HG03520 (cell line): Measurements from ENCODE around the gene SP9.

Experiments
- ATAC-seq: cut with Tn5 transposase; IDR thresholded peaks from one replicate; pipeline ENCODE4 v1.9.1; 2021; ENCODE audit warnings: mild to moderate bottlenecking, moderate library complexity; ENCODE audit not compliant: unreplicated experiment

SP9 gene

DNA sequence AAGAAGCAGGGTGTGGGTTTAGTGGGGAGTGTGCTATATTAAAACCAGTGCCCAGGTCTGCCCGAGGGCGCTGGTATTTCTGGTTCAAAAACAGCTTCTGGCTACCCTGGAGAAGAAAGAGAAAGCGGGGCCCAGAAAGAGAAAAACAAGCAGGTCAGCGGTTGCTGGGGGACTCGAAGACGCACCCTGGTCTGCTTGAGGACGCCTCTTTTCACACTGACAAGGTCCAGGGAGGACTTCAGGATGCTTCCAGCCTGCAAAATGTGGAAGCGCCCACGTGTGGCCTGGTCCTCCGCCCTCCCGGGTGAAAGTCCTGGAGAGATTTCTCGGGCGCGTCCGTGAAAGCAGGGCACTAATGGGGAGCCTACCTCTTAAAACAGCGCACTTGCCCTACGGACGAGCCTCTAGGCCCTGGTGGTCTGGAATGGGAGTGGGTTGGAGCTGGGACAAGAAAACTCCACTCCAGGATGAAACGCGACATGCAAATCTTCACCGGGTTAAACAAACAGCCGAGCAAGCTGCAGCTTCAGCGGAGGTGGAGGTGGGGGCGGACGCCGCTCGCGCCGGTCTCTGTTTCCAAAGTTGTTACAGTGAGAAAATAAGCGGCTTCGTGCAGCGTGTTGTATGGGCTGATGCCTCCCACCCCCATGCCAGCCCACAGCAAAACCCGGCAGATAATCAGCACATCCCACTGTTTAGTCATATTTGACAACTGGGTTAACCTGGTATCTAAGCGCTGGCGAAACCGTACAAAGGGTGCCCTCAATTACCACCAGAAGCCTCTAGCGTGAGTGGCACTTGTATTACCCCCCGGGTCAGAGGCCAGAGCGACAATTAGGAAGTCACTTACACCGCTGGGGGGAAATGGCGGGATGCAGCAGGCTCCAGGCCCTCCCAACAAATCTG is 1.1 kb upstream of the SP9 start:
- no peak for ATAC-seq

- no peak for ATAC-seq
Observed at GRCh38 chr2:174334278-174334715, 457 bp upstream of the SP9 start.

DNA sequence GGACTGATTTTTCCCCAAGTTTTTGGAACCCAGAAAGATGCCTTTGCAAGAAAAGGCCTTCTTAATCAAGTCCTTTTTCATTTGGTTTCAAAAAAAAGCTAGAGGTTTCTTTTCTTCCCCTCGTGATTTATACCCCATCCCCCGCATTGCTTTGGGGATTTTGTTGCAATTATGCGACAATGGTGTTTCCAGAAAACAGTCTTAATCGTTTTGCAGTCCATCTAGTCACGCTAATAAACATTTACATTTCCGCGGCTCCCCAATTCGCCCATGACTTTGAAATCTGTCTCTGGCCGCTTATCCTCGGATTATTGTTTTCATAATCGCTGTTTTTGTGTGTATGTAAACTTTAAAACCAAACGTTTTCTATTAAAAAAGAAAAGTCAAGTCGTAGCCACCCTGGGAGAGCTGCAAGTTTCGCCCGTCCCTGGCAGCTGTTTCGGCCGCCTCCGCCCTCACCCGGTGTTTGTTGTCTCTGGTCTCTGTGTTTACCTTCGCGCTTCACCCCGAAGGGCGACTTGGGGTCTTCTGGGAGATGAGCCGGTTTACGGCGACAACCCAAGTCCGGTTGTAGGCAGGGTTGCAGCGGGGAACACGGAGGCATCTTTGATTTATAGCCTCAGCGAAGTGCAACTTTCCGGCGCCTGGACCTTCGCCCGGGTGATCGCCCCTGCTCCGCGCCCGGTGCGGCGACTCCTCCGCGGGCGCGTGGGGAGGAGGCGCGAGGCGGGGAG is 667 bp downstream of the SP9 start:
- no peak for ATAC-seq

DNA sequence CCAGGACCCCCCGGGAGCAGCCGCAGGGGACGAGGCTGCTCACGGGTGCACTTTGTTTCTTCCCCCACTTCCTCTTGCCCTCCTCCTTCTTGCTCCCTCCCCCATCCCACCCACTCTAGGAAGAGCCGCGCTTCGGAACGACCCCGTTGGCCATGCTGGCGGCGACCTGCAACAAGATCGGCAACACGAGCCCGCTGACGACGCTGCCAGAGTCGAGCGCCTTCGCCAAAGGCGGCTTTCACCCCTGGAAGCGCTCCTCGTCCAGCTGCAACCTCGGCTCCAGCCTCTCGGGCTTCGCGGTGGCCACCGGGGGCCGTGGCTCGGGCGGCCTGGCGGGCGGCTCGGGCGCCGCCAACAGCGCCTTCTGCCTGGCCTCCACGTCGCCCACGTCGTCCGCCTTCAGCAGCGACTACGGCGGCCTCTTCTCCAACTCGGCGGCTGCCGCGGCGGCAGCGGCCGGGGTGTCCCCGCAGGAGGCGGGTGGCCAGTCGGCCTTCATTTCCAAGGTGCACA is 1.3 kb downstream of the SP9 start:
- no peak for ATAC-seq

- ATAC-seq, result no peak
Observed at GRCh38 chr2:174336501-174337336, 2.0 kb downstream of the SP9 start.

- no peak for ATAC-seq
Observed at GRCh38 chr2:174337337-174338146, 2.8 kb downstream of the SP9 start.

- no peak for ATAC-seq
Observed at GRCh38 chr2:174338147-174338605, 3.4 kb downstream of the SP9 start.

- ATAC-seq, result no peak
Observed at GRCh38 chr2:174338671-174339560, 4.2 kb downstream of the SP9 start.

- ATAC-seq, result no peak
Observed at GRCh38 chr2:174339561-174340399, 5.0 kb downstream of the SP9 start.

DNA sequence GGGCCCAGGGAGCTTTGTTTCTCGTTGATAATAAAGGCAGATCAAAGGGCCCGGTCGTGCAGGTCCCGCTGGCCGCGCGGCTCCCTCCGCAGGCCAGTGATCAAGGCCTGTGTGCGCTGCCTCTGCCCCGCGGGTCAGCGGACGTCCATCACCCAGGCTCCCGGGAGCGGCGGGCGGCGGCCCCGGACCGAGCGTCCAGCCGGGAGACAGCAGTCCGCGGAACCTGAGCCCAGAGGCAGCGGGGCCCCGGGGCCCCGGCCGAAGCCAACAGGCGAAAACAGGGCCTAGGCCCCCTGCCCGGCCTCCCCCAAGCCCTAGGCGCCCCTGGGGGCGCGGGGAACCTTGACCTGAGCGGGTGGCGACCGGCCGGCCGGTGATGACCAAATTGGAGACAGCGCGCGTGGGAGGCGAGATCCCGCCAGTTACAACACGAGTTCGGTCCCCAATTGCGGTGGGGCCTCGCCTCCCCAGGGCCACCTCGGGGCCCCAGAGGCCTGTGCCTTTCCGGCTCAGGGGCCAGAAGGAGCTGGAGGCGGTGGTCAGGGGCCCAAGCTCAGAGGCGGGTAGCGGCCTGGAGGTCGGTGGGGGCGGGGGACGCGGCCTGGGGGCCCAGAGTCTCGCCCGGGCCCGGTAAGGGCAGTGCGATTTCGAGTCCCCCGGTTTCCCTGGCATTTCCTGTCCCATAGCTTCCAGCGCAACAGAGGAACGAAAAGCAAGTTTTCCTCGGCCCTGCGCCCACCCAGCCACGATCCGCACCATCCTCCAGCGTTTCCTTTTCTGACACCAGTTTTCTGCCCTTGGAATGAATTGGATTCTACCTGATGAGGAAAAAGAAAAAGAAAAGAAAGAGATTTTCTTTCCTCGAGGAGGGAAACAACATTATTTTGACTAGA is 5.9 kb downstream of the SP9 start:
- ATAC-seq, result no peak

DNA sequence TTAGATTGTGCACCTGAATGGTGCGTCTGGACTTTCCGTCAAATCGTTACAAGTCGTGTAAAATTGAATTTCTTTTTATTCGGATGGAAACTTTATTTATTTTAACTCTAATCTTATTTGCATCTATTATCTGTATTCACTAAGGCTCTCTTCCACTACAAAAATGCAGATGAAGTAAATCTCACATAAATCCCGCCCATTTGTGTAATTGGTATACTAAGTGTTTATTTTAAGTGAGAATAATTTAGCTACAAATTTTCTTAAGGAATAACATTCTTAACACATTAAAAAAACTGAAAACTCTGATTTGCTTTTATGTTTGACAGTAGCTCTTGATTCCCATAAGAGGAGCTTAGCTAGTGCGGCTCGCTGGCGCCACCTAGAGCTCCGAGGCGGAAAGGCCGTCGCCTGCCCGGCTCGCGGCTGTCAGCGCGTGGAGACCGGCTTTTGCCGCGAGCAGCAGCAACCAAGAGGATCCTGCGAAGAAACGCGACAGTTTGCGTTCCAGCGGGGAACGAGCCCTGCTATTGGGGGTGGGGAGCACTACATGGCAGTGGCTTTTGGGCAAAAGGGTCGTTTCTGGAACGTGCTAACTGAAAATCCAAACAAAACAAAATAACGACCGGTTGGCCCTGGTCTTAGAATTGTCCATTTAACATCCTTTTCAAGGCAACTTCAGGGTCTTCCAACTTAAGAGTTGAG is 6.7 kb downstream of the SP9 start:
- peak; percentile 46 for ATAC-seq

- no peak for ATAC-seq
Observed at GRCh38 chr2:174341995-174342685, 7.4 kb downstream of the SP9 start.

DNA sequence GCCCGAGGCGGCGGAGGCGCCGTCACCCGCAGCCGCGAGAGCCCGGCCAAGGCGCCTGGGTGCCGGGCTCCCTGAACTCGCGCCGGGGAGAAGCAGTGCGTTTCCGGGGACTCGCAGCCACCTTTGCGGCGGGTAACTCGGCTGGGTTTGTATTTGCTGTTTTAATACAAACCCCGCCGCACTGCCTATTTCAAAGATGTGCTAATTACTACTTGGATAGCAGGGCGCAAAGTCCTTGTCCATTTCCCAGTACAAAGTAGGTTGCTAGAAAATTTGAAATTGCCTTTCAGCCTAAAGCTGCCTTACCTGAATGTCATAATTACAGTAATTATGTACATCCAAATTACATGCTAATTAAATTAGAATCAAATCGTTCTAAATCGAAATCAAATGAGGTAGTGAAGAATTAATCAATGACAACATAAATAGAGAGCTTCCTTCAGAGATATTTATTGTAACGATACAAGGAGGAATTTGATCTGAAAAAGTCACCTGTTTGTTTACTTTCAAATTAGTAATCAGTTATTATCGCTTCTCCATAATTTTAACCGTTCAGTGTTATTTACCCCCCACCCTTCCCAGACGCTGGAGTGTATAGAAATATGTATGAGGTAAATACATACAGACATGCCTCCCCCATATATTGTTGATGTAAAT is 8.1 kb downstream of the SP9 start:
- no peak for ATAC-seq

GRCh38 chr2:174343343-174343622 is 8.5 kb downstream of the SP9 start:
- ATAC-seq, result no peak

GRCh38 chr2:174343623-174344455 is 9.1 kb downstream of the SP9 start:
- ATAC-seq, result no peak
